Natural killer cell treated with Interleukin-12 subunit alpha and Interleukin-12 subunit beta and Interleukin-15 and Interleukin-18, amount 100 ng/mL, for 72 hours (primary cell): ENCODE data around the gene ACTR8. TPM values are rescaled to one million over a fixed set of nuclear protein-coding genes. Genes with fewer than 3 reads are reported as not detected.

Source experiments
- ATAC-seq, 2 donors: fragments of 150-1000 bp; cut with Tn5 transposase in 1 of 2; sonication (Bioruptor Pico), chemical (Tn5 transposase) in 1 of 2; 2 replicates each; pipeline ENCODE4 v1.10.0; 2021
- DNase-seq: peaks from one replicate; pipeline ENCODE4 v3.0.0; 2022; ENCODE audit warnings: low spot score
- H3K27ac Mint-ChIP-seq, 2 donors: 1 replicate in 1 of 2; 2 replicates in 1 of 2; pipeline ENCODE4 v1.8.0; 2022; ENCODE audit warnings: mixed read lengths in 2 of 2, mild to moderate bottlenecking in 1 of 2, moderate library complexity in 1 of 2
- H3K27me3 Mint-ChIP-seq, 2 donors: 1 replicate in 1 of 2; 2 replicates in 1 of 2; pipeline ENCODE4 v1.8.0; 2022; ENCODE audit warnings: mixed read lengths in 2 of 2
- H3K36me3 Mint-ChIP-seq: one replicate; pipeline ENCODE4 v1.8.0; 2022; ENCODE audit warnings: mixed read lengths
- H3K4me1 Mint-ChIP-seq, 2 donors: 1 replicate in 1 of 2; 2 replicates in 1 of 2; pipeline ENCODE4 v1.8.0; 2022; ENCODE audit warnings: low read depth in 2 of 2, mixed read lengths in 2 of 2, mild to moderate bottlenecking in 1 of 2
- H3K4me3 Mint-ChIP-seq: one replicate; pipeline ENCODE4 v1.8.0; 2022; ENCODE audit warnings: mixed read lengths
- H3K9me3 Mint-ChIP-seq: 2 replicates; pipeline ENCODE4 v1.8.0; 2022; ENCODE audit warnings: mixed read lengths
- total RNA-seq, 2 donors: library from RNA; stranded (reverse); gene quantifications; one replicate each; pipeline ENCODE4 v1.2.3, GENCODE V29; 2022

The ACTR8 gene
- total RNA-seq, 2 donors from 2014 or later, result 41.0 to 43.3 TPM

GRCh38 chr3:53888232-53888631 lies 6.3 kb upstream of the ACTR8 start:
- peaks cover 16% of the 10 kb centered on the region for H3K36me3 Mint-ChIP-seq
- H3K27me3 Mint-ChIP-seq, result peaks cover 0 to under 1% of the 10 kb centered on the region in 2 donors
- no peak for ATAC-seq
- no peak for DNase-seq
- H3K4me3 Mint-ChIP-seq, result peak overlapping the region; percentile 30
- peaks cover 43 to 47% of the 10 kb centered on the region in 2 donors for H3K4me1 Mint-ChIP-seq
- no peak overlapping the region for H3K27ac Mint-ChIP-seq
- peaks cover 4% of the 10 kb centered on the region for H3K9me3 Mint-ChIP-seq

- ATAC-seq (no peak), DNase-seq (no peak)
- H3K9me3 Mint-ChIP-seq, result no peaks in the 10 kb centered on the region
- H3K4me3 Mint-ChIP-seq, result no peak overlapping the region
- peaks cover 46 to 47% of the 10 kb centered on the region in 2 donors for H3K4me1 Mint-ChIP-seq
- H3K27ac Mint-ChIP-seq, result peak overlapping the region in 1 of 2 donors; percentile 21
- H3K36me3 Mint-ChIP-seq, result peaks cover 21% of the 10 kb centered on the region
- no peaks in the 10 kb centered on the region for H3K27me3 Mint-ChIP-seq
Measured at GRCh38 chr3:53887446-53887845, 5.5 kb upstream of the ACTR8 start.

GRCh38 chr3:53885239-53885638 lies 3.3 kb upstream of the ACTR8 start:
- Mint-ChIP-seq H3K4me3 (no peak overlapping the region), H3K27me3 (no peaks in the 10 kb centered on the region), H3K9me3 (no peaks in the 10 kb centered on the region), H3K27ac (no peak overlapping the region), H3K4me1 (peaks cover 43% of the 10 kb centered on the region in 2 donors), H3K36me3 (peaks cover 21% of the 10 kb centered on the region)
- no peak for ATAC-seq
- no peak for DNase-seq

GRCh38 chr3:53884623-53885022 lies 2.7 kb upstream of the ACTR8 start:
- Mint-ChIP-seq H3K4me1 (peaks cover 40 to 43% of the 10 kb centered on the region in 2 donors), H3K36me3 (peaks cover 26% of the 10 kb centered on the region)

GRCh38 chr3:53883008-53883407 lies 1.1 kb upstream of the ACTR8 start:
- H3K27ac Mint-ChIP-seq, result peak overlapping the region; percentile 55 to 89
- peak overlapping the region; percentile 96 for H3K4me3 Mint-ChIP-seq
- H3K27me3 Mint-ChIP-seq, result no peaks in the 10 kb centered on the region
- H3K4me1 Mint-ChIP-seq, result peaks cover 32 to 33% of the 10 kb centered on the region in 2 donors
- no peaks in the 10 kb centered on the region for H3K9me3 Mint-ChIP-seq
- DNase-seq (no peak), ATAC-seq (no peak)
- H3K36me3 Mint-ChIP-seq, result peaks cover 28% of the 10 kb centered on the region

More at GRCh38 chr3:53884623-53885022, 2.7 kb upstream of the ACTR8 start:
- ATAC-seq (no peak), DNase-seq (no peak)
- H3K9me3 Mint-ChIP-seq, result no peaks in the 10 kb centered on the region
- no peak overlapping the region for H3K4me3 Mint-ChIP-seq
- no peaks in the 10 kb centered on the region for H3K27me3 Mint-ChIP-seq
- H3K27ac Mint-ChIP-seq, result no peak overlapping the region

GRCh38 chr3:53880396-53881345 lies 1.3 kb downstream of the ACTR8 start:
- no peaks in the 10 kb centered on the region for H3K9me3 Mint-ChIP-seq
- H3K4me3 Mint-ChIP-seq, result peak overlapping the region; percentile 96
- DNase-seq, result no peak
- ATAC-seq, result no peak
- peaks cover 41% of the 10 kb centered on the region for H3K36me3 Mint-ChIP-seq
- H3K4me1 Mint-ChIP-seq, result peaks cover 28 to 31% of the 10 kb centered on the region in 2 donors
- H3K27me3 Mint-ChIP-seq, result no peaks in the 10 kb centered on the region
- peak overlapping the region; percentile 55 to 89 for H3K27ac Mint-ChIP-seq

GRCh38 chr3:53865732-53866499 lies 16.0 kb downstream of the ACTR8 start:
- H3K36me3 Mint-ChIP-seq, result peaks cover 24% of the 10 kb centered on the region

GRCh38 chr3:53863145-53863544 lies 18.8 kb downstream of the ACTR8 start:
- peaks cover 0 to 3% of the 10 kb centered on the region in 2 donors for H3K4me1 Mint-ChIP-seq
- H3K36me3 Mint-ChIP-seq, result peaks cover 10% of the 10 kb centered on the region

More at GRCh38 chr3:53865732-53866499, 16.0 kb downstream of the ACTR8 start:
- Mint-ChIP-seq H3K27ac (no peak overlapping the region), H3K4me3 (no peak overlapping the region), H3K9me3 (no peaks in the 10 kb centered on the region), H3K4me1 (peaks cover 0 to 6% of the 10 kb centered on the region in 2 donors), H3K27me3 (no peaks in the 10 kb centered on the region)
- DNase-seq (no peak), ATAC-seq (no peak)

GRCh38 chr3:53862241-53862640 lies 19.7 kb downstream of the ACTR8 start:
- Mint-ChIP-seq H3K4me1 (peaks cover 0 to 5% of the 10 kb centered on the region in 2 donors), H3K36me3 (peaks cover 6% of the 10 kb centered on the region), H3K27me3 (no peaks in the 10 kb centered on the region), H3K9me3 (no peaks in the 10 kb centered on the region), H3K27ac (no peak overlapping the region), H3K4me3 (no peak overlapping the region)
- DNase-seq (no peak), ATAC-seq (no peak)

More at GRCh38 chr3:53863145-53863544, 18.8 kb downstream of the ACTR8 start:
- H3K27me3 Mint-ChIP-seq, result no peaks in the 10 kb centered on the region
- no peaks in the 10 kb centered on the region for H3K9me3 Mint-ChIP-seq
- no peak for DNase-seq
- no peak overlapping the region for H3K4me3 Mint-ChIP-seq
- H3K27ac Mint-ChIP-seq, result no peak overlapping the region
- no peak for ATAC-seq

GRCh38 chr3:53860196-53860595 lies 21.8 kb downstream of the ACTR8 start:
- H3K27ac Mint-ChIP-seq, result no peak overlapping the region
- ATAC-seq (no peak), DNase-seq (no peak)
- H3K36me3 Mint-ChIP-seq, result peaks cover 6% of the 10 kb centered on the region
- H3K4me3 Mint-ChIP-seq, result no peak overlapping the region
- H3K9me3 Mint-ChIP-seq, result no peaks in the 10 kb centered on the region
- no peaks in the 10 kb centered on the region for H3K27me3 Mint-ChIP-seq
- peaks cover 0 to 6% of the 10 kb centered on the region in 2 donors for H3K4me1 Mint-ChIP-seq

- Mint-ChIP-seq H3K36me3 (peaks cover 6% of the 10 kb centered on the region), H3K4me1 (peaks cover 0 to 6% of the 10 kb centered on the region in 2 donors), H3K9me3 (no peaks in the 10 kb centered on the region), H3K27ac (no peak overlapping the region), H3K4me3 (no peak overlapping the region), H3K27me3 (no peaks in the 10 kb centered on the region)
- DNase-seq (no peak), ATAC-seq (no peak)
Measured at GRCh38 chr3:53859178-53859577, 22.8 kb downstream of the ACTR8 start.

GRCh38 chr3:53858096-53858741 lies 23.7 kb downstream of the ACTR8 start:
- H3K27me3 Mint-ChIP-seq, result no peaks in the 10 kb centered on the region
- ATAC-seq, result no peak
- no peaks in the 10 kb centered on the region for H3K9me3 Mint-ChIP-seq
- peaks cover 6% of the 10 kb centered on the region for H3K36me3 Mint-ChIP-seq
- no peak for DNase-seq
- no peak overlapping the region for H3K4me3 Mint-ChIP-seq
- no peak overlapping the region for H3K27ac Mint-ChIP-seq
- H3K4me1 Mint-ChIP-seq, result peaks cover 0 to 6% of the 10 kb centered on the region in 2 donors

- peaks cover 0 to 6% of the 10 kb centered on the region in 2 donors for H3K4me1 Mint-ChIP-seq
- ATAC-seq, result no peak
Measured at GRCh38 chr3:53856964-53857363, 25.0 kb downstream of the ACTR8 start.

More at GRCh38 chr3:53856964-53857363, 25.0 kb downstream of the ACTR8 start:
- Mint-ChIP-seq H3K9me3 (no peaks in the 10 kb centered on the region), H3K36me3 (peaks cover 6% of the 10 kb centered on the region), H3K27me3 (no peaks in the 10 kb centered on the region), H3K4me3 (no peak overlapping the region), H3K27ac (no peak overlapping the region)
- DNase-seq, result no peak
